ENCODE results near the gene R3HCC1L. TPM values are rescaled to one million over a fixed set of nuclear protein-coding genes. Genes with fewer than 3 reads are reported as not detected.

Gene R3HCC1L
- total RNA-seq, 1 experiment from 2014 or later: 11.8 TPM

GRCh38 chr10:98242823-98243222 is 108.4 kb downstream of the R3HCC1L start:
- no peak for TF ChIP-seq CTCF (IDR thresholded peaks at IDR 0.05; ENCODE audit: unreplicated experiment)
- no TSS peak for BruUV-seq (replicated peaks)
- no peaks in the 10 kb centered on the region for H3K9me3 Mint-ChIP-seq (ENCODE audit: low read depth, unreplicated experiment)
- DNase-seq: no peak
- H3K27ac Mint-ChIP-seq (ENCODE audit: unreplicated experiment): no peak overlapping the region
- no peak overlapping the region for H3K4me3 Mint-ChIP-seq (ENCODE audit: low read depth, unreplicated experiment)
- intact Hi-C loops (cut with micrococcal nuclease; ENCODE audit: unreplicated experiment): loop anchor here (1.0 kb wide), 1 partner anchor 66 kb away; no protein-coding TSS in a partner anchor
- CTCF ChIA-PET: interaction anchor here (1.0 kb wide), 1 partner anchor 66 kb away, joined by 12 read pairs; no protein-coding TSS in a partner anchor
- no peaks in the 10 kb centered on the region for H3K27me3 Mint-ChIP-seq (ENCODE audit: unreplicated experiment)
- no peaks in the 10 kb centered on the region for H3K4me1 Mint-ChIP-seq (ENCODE audit: low read depth, unreplicated experiment)
- H3K36me3 Mint-ChIP-seq (ENCODE audit: insufficient read depth, unreplicated experiment): no peaks in the 10 kb centered on the region

DNA sequence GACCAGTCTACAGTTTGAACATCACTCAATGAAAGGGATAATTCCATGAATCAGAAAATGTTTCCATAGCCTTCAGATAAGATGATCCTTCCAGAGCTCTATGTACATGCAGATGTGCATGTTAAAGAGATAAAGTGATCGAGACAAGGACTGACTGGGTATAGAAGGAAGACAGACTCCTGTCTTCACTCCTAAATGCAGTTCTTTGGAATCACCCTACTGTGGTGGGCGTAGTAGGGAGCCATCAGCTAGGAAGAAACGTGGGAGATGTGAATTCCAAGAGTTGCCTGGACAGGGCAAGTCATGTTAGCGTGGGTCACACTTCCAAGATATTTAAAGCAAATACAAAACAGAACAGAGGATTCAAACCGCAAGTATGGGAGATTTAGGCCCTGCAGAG is 109.7 kb downstream of the R3HCC1L start:
- Mint-ChIP-seq H3K4me3 (ENCODE audit: low read depth, unreplicated experiment) (no peak overlapping the region), H3K36me3 (ENCODE audit: insufficient read depth, unreplicated experiment) (no peaks in the 10 kb centered on the region), H3K9me3 (ENCODE audit: low read depth, unreplicated experiment) (no peaks in the 10 kb centered on the region), H3K27me3 (ENCODE audit: unreplicated experiment) (no peaks in the 10 kb centered on the region), H3K27ac (ENCODE audit: unreplicated experiment) (no peak overlapping the region), H3K4me1 (ENCODE audit: low read depth, unreplicated experiment) (no peaks in the 10 kb centered on the region)
- no peak for TF ChIP-seq CTCF (IDR thresholded peaks at IDR 0.05; ENCODE audit: unreplicated experiment)
- CTCF ChIA-PET: no interaction called here
- no TSS peak for BruUV-seq (replicated peaks)
- DNase-seq: no peak
- intact Hi-C loops (cut with micrococcal nuclease; ENCODE audit: unreplicated experiment): no loop called here

DNA sequence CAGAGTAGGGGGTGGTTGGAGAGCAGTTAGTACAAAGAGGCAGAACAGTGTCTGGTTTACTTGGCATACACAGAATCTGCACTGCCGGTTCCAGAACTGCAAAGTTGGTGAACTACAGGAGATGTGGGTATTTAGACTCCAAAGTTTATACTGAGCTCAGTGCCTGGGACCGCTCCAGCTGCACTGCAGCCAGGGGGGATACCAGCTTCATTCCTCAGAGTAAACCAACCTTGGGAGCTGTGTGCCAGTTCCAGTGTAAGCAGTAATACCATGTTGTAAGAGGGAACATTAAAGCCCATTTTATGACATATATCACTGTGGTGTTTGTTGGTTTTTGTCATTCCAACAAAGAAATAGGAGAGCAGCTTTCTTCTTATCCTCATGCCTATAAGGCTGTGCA is 110.1 kb downstream of the R3HCC1L start:
- H3K4me1 Mint-ChIP-seq (ENCODE audit: low read depth, unreplicated experiment): no peaks in the 10 kb centered on the region

GRCh38 chr10:98246911-98247805 is 112.7 kb downstream of the R3HCC1L start:
- no peaks in the 10 kb centered on the region for H3K27me3 Mint-ChIP-seq (ENCODE audit: unreplicated experiment)
- BruUV-seq (replicated peaks): no TSS peak
- H3K4me1 Mint-ChIP-seq (ENCODE audit: low read depth, unreplicated experiment): no peaks in the 10 kb centered on the region
- CTCF ChIA-PET: no interaction called here
- no peak overlapping the region for H3K27ac Mint-ChIP-seq (ENCODE audit: unreplicated experiment)
- no peak for DNase-seq
- no peaks in the 10 kb centered on the region for H3K9me3 Mint-ChIP-seq (ENCODE audit: low read depth, unreplicated experiment)
- no peak overlapping the region for H3K4me3 Mint-ChIP-seq (ENCODE audit: low read depth, unreplicated experiment)
- H3K36me3 Mint-ChIP-seq (ENCODE audit: insufficient read depth, unreplicated experiment): no peaks in the 10 kb centered on the region
- intact Hi-C loops (cut with micrococcal nuclease; ENCODE audit: unreplicated experiment): no loop called here
- TF ChIP-seq CTCF (IDR thresholded peaks at IDR 0.05; ENCODE audit: unreplicated experiment): no peak

More for the DNA sequence above, 110.1 kb downstream of the R3HCC1L start:
- no peak for TF ChIP-seq CTCF (IDR thresholded peaks at IDR 0.05; ENCODE audit: unreplicated experiment)
- BruUV-seq (replicated peaks): no TSS peak
- Mint-ChIP-seq H3K4me3 (ENCODE audit: low read depth, unreplicated experiment) (no peak overlapping the region), H3K36me3 (ENCODE audit: insufficient read depth, unreplicated experiment) (no peaks in the 10 kb centered on the region), H3K27ac (ENCODE audit: unreplicated experiment) (no peak overlapping the region), H3K9me3 (ENCODE audit: low read depth, unreplicated experiment) (no peaks in the 10 kb centered on the region), H3K27me3 (ENCODE audit: unreplicated experiment) (no peaks in the 10 kb centered on the region)
- intact Hi-C loops (cut with micrococcal nuclease; ENCODE audit: unreplicated experiment): no loop called here
- CTCF ChIA-PET: no interaction called here
- DNase-seq: no peak

Data from Calu3 (cell line).